HPDE6-E6E7 (cell line): ENCODE data around the gene ANO1.

ENCODE experiments used
- DNase-seq: peaks from one replicate; pipeline ENCODE4 v3.0.0; 2011; ENCODE audit warnings: missing footprints; ENCODE audit errors: extremely low spot score

The ANO1 gene

GRCh38 chr11:70095541-70096252 lies 17.6 kb downstream of the ANO1 start:
- no peak for DNase-seq

GRCh38 chr11:70097783-70098563 lies 19.9 kb downstream of the ANO1 start:
- DNase-seq: no peak

GRCh38 chr11:70098936-70099335 lies 20.8 kb downstream of the ANO1 start:
- DNase-seq: no peak

GRCh38 chr11:70099578-70100279 lies 21.6 kb downstream of the ANO1 start:
- no peak for DNase-seq

GRCh38 chr11:70100280-70100603 lies 22.1 kb downstream of the ANO1 start:
- DNase-seq: no peak

- DNase-seq: no peak
Measured at GRCh38 chr11:70100791-70101190, 22.7 kb downstream of the ANO1 start.

- DNase-seq: no peak
Measured at GRCh38 chr11:70103256-70103975, 25.3 kb downstream of the ANO1 start.

GRCh38 chr11:70104419-70104818 lies 26.3 kb downstream of the ANO1 start:
- no peak for DNase-seq

GRCh38 chr11:70104961-70105360 lies 26.8 kb downstream of the ANO1 start:
- no peak for DNase-seq

- DNase-seq: no peak
Measured at GRCh38 chr11:70105369-70105754, 27.2 kb downstream of the ANO1 start.

- no peak for DNase-seq
Measured at GRCh38 chr11:70105755-70106571, 27.8 kb downstream of the ANO1 start.

GRCh38 chr11:70106757-70107156 lies 28.6 kb downstream of the ANO1 start:
- DNase-seq: no peak

- no peak for DNase-seq
Measured at GRCh38 chr11:70107191-70107590, 29.1 kb downstream of the ANO1 start.

GRCh38 chr11:70107756-70108155 lies 29.6 kb downstream of the ANO1 start:
- no peak for DNase-seq

- no peak for DNase-seq
Measured at GRCh38 chr11:70108250-70108649, 30.1 kb downstream of the ANO1 start.

- no peak for DNase-seq
Measured at GRCh38 chr11:70109006-70109405, 30.9 kb downstream of the ANO1 start.

GRCh38 chr11:70109903-70110302 lies 31.8 kb downstream of the ANO1 start:
- DNase-seq: no peak

GRCh38 chr11:70110538-70111055 lies 32.5 kb downstream of the ANO1 start:
- DNase-seq: no peak

- no peak for DNase-seq
Measured at GRCh38 chr11:70111269-70112016, 33.3 kb downstream of the ANO1 start.

- no peak for DNase-seq
Measured at GRCh38 chr11:70112017-70112434, 33.9 kb downstream of the ANO1 start.
